ENCODE measurements around the gene MBD5. TPM values are rescaled to one million over a fixed set of nuclear protein-coding genes. Genes with fewer than 3 reads are reported as not detected.

Gene MBD5
- polyA plus RNA-seq, 1 of the 3 experiments (the other 2 are of a cell fraction): 7.4 TPM

- peaks cover 0 to 9% of the 10 kb centered on the region in 2 experiments; a peak in 1 of 4 replicates for H3K4me1 ChIP-seq (ENCODE audit: control insufficient read depth in 1 of 2, insufficient read depth in 2 of 2, low read depth in 1 of 2, low read length in 1 of 2)
- H3K36me3 ChIP-seq (replicated peaks in 1 of 2; ENCODE audit: control insufficient read depth in 1 of 2, insufficient read depth in 2 of 2, low read length in 1 of 2): peaks cover 0 to 4% of the 10 kb centered on the region in 2 experiments
- ChIA-PET CTCF (interaction anchor here (1.6 kb wide), 1 partner anchor 210 kb away, joined by 4 read pairs; no protein-coding TSS in a partner anchor), POLR2A (no interaction called here)
- DNase-seq: no peak
- no peak for TF ChIP-seq MXI1 (IDR thresholded peaks at IDR 0.05; ENCODE audit: low read depth, low read length)
- no peak for TF ChIP-seq GABPA (IDR thresholded peaks at IDR 0.05; ENCODE audit: low read depth)
- TF ChIP-seq TEAD4 (IDR thresholded peaks at IDR 0.05; ENCODE audit: borderline replicate concordance, insufficient read depth): no peak
- TF ChIP-seq ZBTB33 (IDR thresholded peaks at IDR 0.05; ENCODE audit: borderline replicate concordance, low read depth): no peak
- no peak for TF ChIP-seq USF1 (IDR thresholded peaks at IDR 0.05; ENCODE audit: borderline replicate concordance, low read depth)
- TF ChIP-seq TCF12 (IDR thresholded peaks at IDR 0.05): no peak
- no peak for TF ChIP-seq TAF1 (IDR thresholded peaks at IDR 0.05; ENCODE audit: borderline replicate concordance, low read depth, low read length)
- TF ChIP-seq RAD21 (IDR thresholded peaks at IDR 0.05; ENCODE audit: low read length): no peak
- TF ChIP-seq GATA2 (CRISPR knock-in tag; IDR thresholded peaks at IDR 0.05): no peak
- TF ChIP-seq CTCF (IDR thresholded peaks at IDR 0.05): no peak
- no peak for TF ChIP-seq NFIC (IDR thresholded peaks at IDR 0.05; ENCODE audit: borderline replicate concordance)
- TF ChIP-seq FOSL2 (IDR thresholded peaks at IDR 0.05; ENCODE audit: borderline replicate concordance, low read depth): no peak
- no peak for TF ChIP-seq PBX3 (IDR thresholded peaks at IDR 0.05)
- TF ChIP-seq IRF3 (IDR thresholded peaks at IDR 0.05; ENCODE audit: low read depth, low read length): no peak
- H4K20me1 ChIP-seq (ENCODE audit: insufficient read depth): no peaks in the 10 kb centered on the region
- H3K27me3 ChIP-seq (ENCODE audit: insufficient read depth): no peaks in the 10 kb centered on the region
- no peak overlapping the region for H3K4me2 ChIP-seq
- no peak overlapping the region for H2AFZ ChIP-seq (ENCODE audit: low read depth)
- H3K4me3 ChIP-seq (ENCODE audit: low read depth in 2 of 2, low read length in 1 of 2): no peak overlapping the region
- no peak overlapping the region for H3K9ac ChIP-seq
- H3K27ac ChIP-seq (ENCODE audit: low read depth in 2 of 2, low read length in 1 of 2): no peak overlapping the region
- no peaks in the 10 kb centered on the region; the same call in 1 of the 2 replicates for H3K79me2 ChIP-seq (ENCODE audit: insufficient read depth)
- H3K9me2 ChIP-seq: no peaks in the 10 kb centered on the region
- no peaks in the 10 kb centered on the region for H3K9me3 ChIP-seq
- H3F3A ChIP-seq (replicated peaks; ENCODE audit: insufficient read depth): no peaks in the 10 kb centered on the region
These were observed 278.7 kb downstream of the MBD5 start for GRCh38 chr2:148299616-148300015.

Data from SK-N-SH (cell line).